ENCODE data around the gene SLC6A17. TPM values are rescaled to one million over a fixed set of nuclear protein-coding genes. Genes with fewer than 3 reads are reported as not detected.

Gene SLC6A17
- total RNA-seq, 2 experiments from 2014 or later = 0.02 to 0.07 TPM

- Mint-ChIP-seq H3K36me3 (no peaks in the 10 kb centered on the region), H3K4me3 (no peak overlapping the region), H3K27ac (no peak overlapping the region), H3K27me3 (no peaks in the 10 kb centered on the region), H3K9me3 (no peaks in the 10 kb centered on the region), H3K4me1 (ENCODE audit: low read depth) (peaks cover 2% of the 10 kb centered on the region)
- POLR2A ChIA-PET = no interaction called here
- CTCF ChIA-PET = interaction anchor here (0.9 to 19.7 kb wide), 15 partner anchors 10 to 298 kb away, joined by 3 to 920 read pairs (median 11); partner anchors contain the start of gene KCNC4
- DNase-seq = no peak
- intact Hi-C loops (cut with micrococcal nuclease) = loop anchor here (1.0 kb wide), 1 partner anchor 262 kb away; no protein-coding TSS in a partner anchor
Observed at GRCh38 chr1:110197905-110198629, 47.8 kb downstream of the SLC6A17 start.

DNA sequence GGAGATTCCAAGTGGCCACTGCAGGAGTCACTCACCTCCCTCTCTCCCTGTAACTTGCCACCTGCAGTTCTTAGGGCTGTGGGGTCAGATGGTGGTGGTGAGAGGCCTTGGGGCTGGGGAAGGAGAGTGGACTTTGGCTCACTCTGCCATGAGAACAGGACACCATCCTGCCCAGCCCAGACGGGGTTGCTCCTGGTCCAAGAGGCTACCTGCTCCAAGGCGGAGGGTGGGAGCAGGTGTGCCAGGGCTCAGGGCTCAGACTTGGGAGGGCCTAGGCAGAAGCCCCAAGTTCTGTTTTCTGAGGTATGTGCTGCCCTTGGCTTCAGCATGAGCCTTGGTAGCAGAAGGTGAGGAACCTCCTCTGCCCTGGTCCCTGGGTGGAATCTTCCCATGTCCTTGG lies 48.5 kb downstream of the SLC6A17 start:
- H3K9me3 Mint-ChIP-seq = no peaks in the 10 kb centered on the region
- H3K4me3 Mint-ChIP-seq = no peak overlapping the region
- H3K4me1 Mint-ChIP-seq (ENCODE audit: low read depth) = peaks cover 9% of the 10 kb centered on the region
- no peak overlapping the region for H3K27ac Mint-ChIP-seq
- H3K27me3 Mint-ChIP-seq = no peaks in the 10 kb centered on the region
- no peaks in the 10 kb centered on the region for H3K36me3 Mint-ChIP-seq
- CTCF ChIA-PET = interaction anchor here (3.2 to 19.7 kb wide), 3 partner anchors 112 to 297 kb away, joined by 41 to 920 read pairs (median 52); no protein-coding TSS in a partner anchor
- DNase-seq = no peak
- POLR2A ChIA-PET = no interaction called here
- intact Hi-C loops (cut with micrococcal nuclease) = no loop called here

DNA sequence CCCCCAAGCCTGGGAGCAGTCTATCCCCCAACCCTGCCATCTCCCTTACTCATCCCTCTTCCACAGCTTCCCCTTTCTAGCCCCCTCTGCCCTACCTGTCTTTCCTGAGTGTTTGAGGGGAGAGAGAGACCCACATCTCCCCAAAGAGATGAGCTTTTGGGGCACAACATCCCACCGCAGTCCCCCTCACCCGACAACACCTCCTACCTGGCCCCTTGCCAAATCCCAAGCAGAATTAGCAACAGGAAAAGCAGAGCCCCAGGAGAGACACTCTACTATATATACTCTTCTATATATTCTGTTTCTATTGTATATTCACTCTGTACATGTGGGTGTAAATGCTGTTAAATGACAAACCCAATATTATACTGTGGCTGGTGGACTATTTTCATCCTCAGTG lies 49.9 kb downstream of the SLC6A17 start:
- peaks cover 9% of the 10 kb centered on the region for H3K4me1 Mint-ChIP-seq (ENCODE audit: low read depth)
- intact Hi-C loops (cut with micrococcal nuclease) = loop anchor here (5.0 kb wide), 1 partner anchor 37 kb away; no protein-coding TSS in a partner anchor
- no peaks in the 10 kb centered on the region for H3K27me3 Mint-ChIP-seq
- no peak for DNase-seq
- POLR2A ChIA-PET = interaction anchor here (1.0 kb wide), 1 partner anchor 139 kb away, joined by 3 read pairs; the partner anchor contains the start of gene RBM15
- H3K36me3 Mint-ChIP-seq = no peaks in the 10 kb centered on the region
- no peaks in the 10 kb centered on the region for H3K9me3 Mint-ChIP-seq
- H3K4me3 Mint-ChIP-seq = no peak overlapping the region
- H3K27ac Mint-ChIP-seq = no peak overlapping the region
- CTCF ChIA-PET = interaction anchor here (0.5 to 19.7 kb wide), 4 partner anchors 111 to 296 kb away, joined by 3 to 920 read pairs (median 60); no protein-coding TSS in a partner anchor

DNA sequence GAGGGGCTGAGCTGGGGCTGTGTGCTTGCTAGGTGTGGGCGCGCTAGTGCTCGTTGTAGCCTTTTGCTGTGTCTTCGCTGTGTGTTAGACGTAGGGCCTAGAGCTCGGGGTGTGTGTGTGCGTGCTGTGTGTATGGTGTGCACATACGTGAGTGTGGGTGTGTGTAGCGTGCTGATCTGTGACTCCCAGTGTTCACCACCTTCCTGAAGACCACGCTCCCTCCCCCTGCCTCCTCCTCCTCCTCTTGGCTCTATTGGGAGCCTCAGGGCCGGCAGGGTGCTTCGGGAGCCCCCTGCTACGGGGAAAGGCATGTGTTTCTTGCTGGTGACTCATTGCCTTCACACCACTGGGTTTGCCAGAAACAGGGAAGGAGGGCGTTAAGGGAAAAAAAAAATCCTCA lies 50.4 kb downstream of the SLC6A17 start:
- POLR2A ChIA-PET = interaction anchor here (1.0 kb wide), 1 partner anchor 138 kb away, joined by 3 read pairs; the partner anchor contains the start of gene RBM15
- peaks cover 9% of the 10 kb centered on the region for H3K4me1 Mint-ChIP-seq (ENCODE audit: low read depth)
- intact Hi-C loops (cut with micrococcal nuclease) = loop anchor here (5.0 kb wide), 1 partner anchor 37 kb away; no protein-coding TSS in a partner anchor
- CTCF ChIA-PET = interaction anchor here (0.9 to 19.7 kb wide), 6 partner anchors 16 to 296 kb away, joined by 3 to 920 read pairs (median 42); no protein-coding TSS in a partner anchor
- no peak overlapping the region for H3K27ac Mint-ChIP-seq
- no peaks in the 10 kb centered on the region for H3K27me3 Mint-ChIP-seq
- H3K36me3 Mint-ChIP-seq = no peaks in the 10 kb centered on the region
- no peaks in the 10 kb centered on the region for H3K9me3 Mint-ChIP-seq
- H3K4me3 Mint-ChIP-seq = no peak overlapping the region
- no peak for DNase-seq

GRCh38 chr1:110201157-110201825 lies 51.0 kb downstream of the SLC6A17 start:
- ChIA-PET CTCF (interaction anchor here (0.9 to 19.7 kb wide), 8 partner anchors 15 to 296 kb away, joined by 3 to 920 read pairs (median 16); partner anchors contain the start of gene RBM15), POLR2A (interaction anchor here (1.0 kb wide), 1 partner anchor 138 kb away, joined by 3 read pairs; the partner anchor contains the start of gene RBM15)
- H3K27me3 Mint-ChIP-seq = no peaks in the 10 kb centered on the region
- no peak for DNase-seq
- no peak overlapping the region for H3K27ac Mint-ChIP-seq
- H3K9me3 Mint-ChIP-seq = no peaks in the 10 kb centered on the region
- peaks cover 9% of the 10 kb centered on the region for H3K4me1 Mint-ChIP-seq (ENCODE audit: low read depth)
- H3K36me3 Mint-ChIP-seq = no peaks in the 10 kb centered on the region
- intact Hi-C loops (cut with micrococcal nuclease) = loop anchor here (5.0 kb wide), 1 partner anchor 36 kb away; no protein-coding TSS in a partner anchor
- H3K4me3 Mint-ChIP-seq = no peak overlapping the region

DNA sequence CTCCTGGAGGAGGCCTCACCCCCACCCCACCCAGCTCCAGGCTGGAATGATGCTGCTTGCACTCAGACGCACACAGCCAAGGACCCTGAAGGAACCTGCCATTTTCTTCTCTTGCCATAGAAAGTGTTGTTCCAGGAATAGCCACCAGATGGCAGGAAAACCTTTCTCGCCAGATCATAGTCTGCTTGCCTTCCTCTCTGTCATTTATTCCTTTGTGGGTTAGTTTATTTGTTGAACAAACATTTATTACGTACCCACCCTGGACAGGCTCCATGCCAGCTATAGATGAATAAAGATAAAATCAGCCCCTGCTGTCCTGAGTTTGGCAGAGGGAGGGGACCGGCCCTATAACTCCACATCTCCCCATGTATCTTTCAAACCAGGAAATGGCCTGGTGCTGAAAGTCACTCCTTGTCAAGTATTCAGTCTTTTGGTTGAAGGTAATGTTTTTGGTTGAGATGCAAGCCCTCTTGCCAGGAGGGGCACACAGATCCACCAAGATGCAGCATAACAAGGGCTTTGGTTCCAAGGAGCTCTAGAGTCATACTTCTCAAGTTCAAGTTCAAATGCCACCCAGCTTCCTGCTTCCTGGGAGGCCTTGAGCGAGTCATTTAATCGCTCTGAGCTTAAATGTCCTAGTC lies 52.8 kb downstream of the SLC6A17 start:
- H3K27ac Mint-ChIP-seq = peak overlapping the region; percentile 83
- ChIA-PET POLR2A (interaction anchor here (0.9 to 1.0 kb wide), 2 partner anchors 16 to 136 kb away, joined by 3 to 6 read pairs; partner anchors contain the start of gene RBM15), CTCF (interaction anchor here (0.8 to 19.7 kb wide), 33 partner anchors 9 to 579 kb away, joined by 3 to 920 read pairs (median 5); partner anchors contain the start of genes LAMTOR5 and RBM15)
- H3K4me3 Mint-ChIP-seq = no peak overlapping the region
- H3K9me3 Mint-ChIP-seq = no peaks in the 10 kb centered on the region
- intact Hi-C loops (cut with micrococcal nuclease) = loop anchor here (1.0 to 5.0 kb wide), 5 partner anchors 34 to 293 kb away; partner anchors contain the start of gene RBM15
- DNase-seq = peak; percentile 73
- no peaks in the 10 kb centered on the region for H3K36me3 Mint-ChIP-seq
- H3K4me1 Mint-ChIP-seq (ENCODE audit: low read depth) = peaks cover 15% of the 10 kb centered on the region
- H3K27me3 Mint-ChIP-seq = no peaks in the 10 kb centered on the region

DNA sequence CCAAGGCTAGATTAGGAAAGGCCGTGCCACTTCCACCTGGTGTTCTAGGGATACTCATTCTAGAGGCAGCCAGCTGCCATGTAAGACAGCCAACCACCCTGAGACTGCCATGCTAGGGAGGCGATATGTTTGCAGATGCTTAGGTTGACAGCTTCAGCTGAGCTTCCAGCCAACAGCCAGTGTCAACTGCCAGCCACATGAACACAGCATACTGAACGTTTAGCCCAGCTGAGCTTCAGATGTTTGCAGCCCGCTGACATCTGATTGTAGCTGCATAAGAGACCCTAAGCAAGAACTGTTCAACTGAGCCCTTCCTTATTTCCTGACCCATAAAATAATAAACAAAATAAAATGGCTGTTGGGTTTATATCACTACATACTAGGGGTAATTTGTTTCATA lies 54.9 kb downstream of the SLC6A17 start:
- intact Hi-C loops (cut with micrococcal nuclease) = no loop called here
- H3K9me3 Mint-ChIP-seq = no peaks in the 10 kb centered on the region
- H3K27ac Mint-ChIP-seq = no peak overlapping the region
- DNase-seq = no peak
- ChIA-PET POLR2A (no interaction called here), CTCF (interaction anchor here (0.8 to 19.7 kb wide), 6 partner anchors 10 to 292 kb away, joined by 3 to 920 read pairs (median 94); partner anchors contain the start of gene RBM15)
- peaks cover 29% of the 10 kb centered on the region for H3K4me1 Mint-ChIP-seq (ENCODE audit: low read depth)
- H3K4me3 Mint-ChIP-seq = no peak overlapping the region
- H3K36me3 Mint-ChIP-seq = no peaks in the 10 kb centered on the region
- H3K27me3 Mint-ChIP-seq = no peaks in the 10 kb centered on the region

DNA sequence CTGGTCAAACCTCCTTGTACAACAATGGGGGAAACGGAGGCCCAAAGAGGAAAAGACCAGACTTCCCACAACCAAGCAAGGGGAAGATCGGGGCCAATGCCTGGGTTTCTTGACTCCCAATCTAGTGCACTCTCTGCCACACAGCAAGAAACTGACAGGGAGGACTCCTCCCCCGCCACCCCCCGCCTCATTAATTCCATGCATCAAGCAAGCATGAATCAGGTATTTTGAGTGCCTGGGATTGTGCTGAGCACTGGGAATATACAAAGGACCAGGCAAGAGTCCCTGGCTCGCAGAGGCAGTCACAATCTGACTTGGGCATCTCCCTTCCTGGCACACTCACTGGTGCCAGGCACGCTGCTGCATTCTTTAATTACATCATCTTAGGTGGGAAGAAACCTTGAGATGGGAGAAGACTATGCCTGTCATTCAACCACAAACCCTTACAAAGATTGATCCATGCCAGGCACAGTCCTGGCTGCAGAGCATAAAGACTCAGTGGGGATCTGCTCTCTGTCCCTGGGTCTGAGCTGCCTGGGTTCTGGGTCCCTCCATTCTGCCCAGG lies 55.4 kb downstream of the SLC6A17 start:
- no peaks in the 10 kb centered on the region for H3K27me3 Mint-ChIP-seq
- POLR2A ChIA-PET = no interaction called here
- no peak overlapping the region for H3K4me3 Mint-ChIP-seq
- intact Hi-C loops (cut with micrococcal nuclease) = loop anchor here (2.0 kb wide), 1 partner anchor 57 kb away; no protein-coding TSS in a partner anchor
- CTCF ChIA-PET = interaction anchor here (0.8 to 19.7 kb wide), 11 partner anchors 8 to 302 kb away, joined by 3 to 920 read pairs (median 65); partner anchors contain the start of gene RBM15
- H3K27ac Mint-ChIP-seq = no peak overlapping the region
- no peak for DNase-seq
- H3K4me1 Mint-ChIP-seq (ENCODE audit: low read depth) = peaks cover 29% of the 10 kb centered on the region
- no peaks in the 10 kb centered on the region for H3K9me3 Mint-ChIP-seq
- no peaks in the 10 kb centered on the region for H3K36me3 Mint-ChIP-seq

DNA sequence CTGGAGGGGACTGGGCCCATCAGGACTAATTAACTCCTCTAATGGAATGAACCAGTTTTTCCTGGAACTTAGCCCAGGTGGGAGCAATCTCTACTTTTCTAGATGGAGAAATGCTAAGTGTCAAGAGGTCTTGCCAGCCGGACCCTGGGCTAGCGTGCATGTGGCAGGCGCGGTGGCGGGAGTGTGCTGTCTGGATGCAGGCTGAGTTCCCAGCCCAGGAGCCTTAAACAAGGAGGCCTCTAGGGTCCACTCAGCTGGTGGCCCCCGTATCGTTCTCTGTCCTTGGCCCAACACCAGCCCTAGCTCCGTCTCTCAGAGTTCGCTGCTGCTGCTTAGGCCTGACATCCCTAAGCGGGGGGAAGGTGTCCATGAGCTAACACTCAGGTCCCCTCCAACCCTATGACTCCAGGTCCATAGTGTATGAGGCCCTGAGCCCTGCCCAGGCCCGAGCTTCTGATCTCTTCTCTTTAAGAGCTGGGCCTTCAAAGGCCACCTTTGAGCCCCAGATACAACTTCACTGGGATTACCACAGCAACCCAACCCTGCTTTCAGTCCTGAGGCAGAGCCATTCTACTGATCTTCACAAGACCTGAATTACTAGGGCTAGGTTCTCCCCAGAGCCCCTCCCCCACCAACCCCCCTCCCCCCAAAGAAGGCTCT lies 56.1 kb downstream of the SLC6A17 start:
- ChIA-PET POLR2A (interaction anchor here (1.1 kb wide), 1 partner anchor 111 kb away, joined by 4 read pairs; no protein-coding TSS in a partner anchor), CTCF (interaction anchor here (0.9 to 19.7 kb wide), 20 partner anchors 9 to 302 kb away, joined by 3 to 920 read pairs (median 17); partner anchors contain the start of gene RBM15)
- intact Hi-C loops (cut with micrococcal nuclease) = loop anchor here (2.0 kb wide), 1 partner anchor 56 kb away; no protein-coding TSS in a partner anchor
- Mint-ChIP-seq H3K27me3 (no peaks in the 10 kb centered on the region), H3K36me3 (no peaks in the 10 kb centered on the region), H3K4me1 (ENCODE audit: low read depth) (peaks cover 31% of the 10 kb centered on the region), H3K4me3 (no peak overlapping the region), H3K9me3 (no peaks in the 10 kb centered on the region), H3K27ac (no peak overlapping the region)
- DNase-seq = no peak

DNA sequence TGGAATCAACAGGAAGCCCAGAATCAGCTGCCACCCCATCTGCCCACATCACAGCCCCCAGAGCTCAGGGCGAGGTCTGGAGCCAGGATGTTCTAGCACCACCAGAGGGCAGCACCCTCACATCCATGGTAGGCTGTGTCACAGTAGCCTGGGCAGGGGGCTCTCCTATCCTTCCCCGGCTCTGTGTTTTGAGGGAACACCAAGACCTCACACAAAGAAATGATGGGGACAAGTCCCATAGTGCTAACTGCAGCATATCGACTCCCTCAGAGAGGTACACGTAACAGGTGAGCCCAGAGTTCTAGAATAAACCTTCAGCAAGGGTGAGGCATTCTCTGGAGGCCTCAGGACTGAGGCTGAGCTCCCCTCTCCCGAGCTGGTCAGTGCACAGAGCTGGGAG lies 57.5 kb downstream of the SLC6A17 start:
- no peak overlapping the region for H3K4me3 Mint-ChIP-seq
- peak; percentile 84 for DNase-seq
- H3K36me3 Mint-ChIP-seq = peaks cover 4% of the 10 kb centered on the region
- ChIA-PET POLR2A (interaction anchor here (0.7 to 3.1 kb wide), 6 partner anchors 103 to 305 kb away, joined by 3 to 9 read pairs (median 4); no protein-coding TSS in a partner anchor), CTCF (interaction anchor here (0.5 to 19.7 kb wide), 68 partner anchors 8 to 579 kb away, joined by 3 to 920 read pairs (median 5); partner anchors contain the start of genes LAMTOR5 and RBM15)
- peaks cover 36% of the 10 kb centered on the region for H3K4me1 Mint-ChIP-seq (ENCODE audit: low read depth)
- no peak overlapping the region for H3K27ac Mint-ChIP-seq
- intact Hi-C loops (cut with micrococcal nuclease) = loop anchor here (1.0 to 2.0 kb wide), 3 partner anchors 55 to 252 kb away; no protein-coding TSS in a partner anchor
- H3K27me3 Mint-ChIP-seq = no peaks in the 10 kb centered on the region
- no peaks in the 10 kb centered on the region for H3K9me3 Mint-ChIP-seq

Measured in activated CD4-positive, alpha-beta memory T cell treated with anti-CD3 and anti-CD28 coated beads for 36 hours (primary cell).